AG04450 (cell line): ENCODE measurements around the gene NAV1. TPM values are rescaled to one million over a fixed set of nuclear protein-coding genes. Genes with fewer than 3 reads are reported as not detected.
A peak's percentile ranks its signal among the peaks of the same experiment; 100 is the strongest.

Experiments
- CTCF ChIA-PET: fragments of 300-600, 350-600 bp; formaldehyde crosslinking; extraction: SDS; loops from one replicate; lab custom pipeline; 2022; ENCODE audit warnings: antibody characterized with exemption, inconsistent platforms; lab: Charles Lee
- POLR2A ChIA-PET: fragments of 350-600 bp; formaldehyde crosslinking; extraction: SDS; loops from one replicate; lab custom pipeline; 2021; ENCODE audit warnings: antibody characterized with exemption, inconsistent platforms; lab: Yijun Ruan, JAX
- DNase-seq: peaks from one replicate; pipeline ENCODE4 v3.0.0-alpha.2; 2011; ENCODE audit warnings: low read depth, low spot score
- H3K27ac ChIP-seq: one replicate; pipeline ENCODE4 v1.5.1; 2012; ENCODE audit warnings: low read depth, low read length, control low read depth
- H3K27me3 ChIP-seq: one replicate; pipeline ENCODE4 v1.6.0; 2012; ENCODE audit warnings: low read length; ENCODE audit not compliant: control insufficient read depth, insufficient read depth
- H3K4me3 ChIP-seq: 2 replicates; pipeline ENCODE4 v1.5.1; 2011; ENCODE audit warnings: mild to moderate bottlenecking, low read depth, low read length, control low read depth
- H3K9me3 ChIP-seq: 2 replicates; pipeline ENCODE4 v1.5.1; 2012; ENCODE audit warnings: low read length; ENCODE audit not compliant: control insufficient read depth, insufficient read depth
- polyA minus RNA-seq: library from RNA; depleted of rRNA, polyadenylated mRNA; stranded (reverse); fragments of >200 nt; gene quantifications from 2 replicates; pipeline ENCODE4 v1.2.3, GENCODE V29; 2011; rRNA and poly(A)+ RNA removed
- polyA plus RNA-seq: library from polyadenylated mRNA; depleted of rRNA; stranded (reverse); fragments of >200 nt; gene quantifications from 2 replicates; pipeline ENCODE4 v1.2.3, GENCODE V29; 2011; rRNA removed
- TF ChIP-seq, protein P1 (sequence below): IDR thresholded peaks from 2 replicates; pipeline ENCODE4 v1.5.1; 2011; ENCODE audit warnings: low read depth, low read length, control low read depth, inconsistent platforms

The NAV1 gene, protein sequence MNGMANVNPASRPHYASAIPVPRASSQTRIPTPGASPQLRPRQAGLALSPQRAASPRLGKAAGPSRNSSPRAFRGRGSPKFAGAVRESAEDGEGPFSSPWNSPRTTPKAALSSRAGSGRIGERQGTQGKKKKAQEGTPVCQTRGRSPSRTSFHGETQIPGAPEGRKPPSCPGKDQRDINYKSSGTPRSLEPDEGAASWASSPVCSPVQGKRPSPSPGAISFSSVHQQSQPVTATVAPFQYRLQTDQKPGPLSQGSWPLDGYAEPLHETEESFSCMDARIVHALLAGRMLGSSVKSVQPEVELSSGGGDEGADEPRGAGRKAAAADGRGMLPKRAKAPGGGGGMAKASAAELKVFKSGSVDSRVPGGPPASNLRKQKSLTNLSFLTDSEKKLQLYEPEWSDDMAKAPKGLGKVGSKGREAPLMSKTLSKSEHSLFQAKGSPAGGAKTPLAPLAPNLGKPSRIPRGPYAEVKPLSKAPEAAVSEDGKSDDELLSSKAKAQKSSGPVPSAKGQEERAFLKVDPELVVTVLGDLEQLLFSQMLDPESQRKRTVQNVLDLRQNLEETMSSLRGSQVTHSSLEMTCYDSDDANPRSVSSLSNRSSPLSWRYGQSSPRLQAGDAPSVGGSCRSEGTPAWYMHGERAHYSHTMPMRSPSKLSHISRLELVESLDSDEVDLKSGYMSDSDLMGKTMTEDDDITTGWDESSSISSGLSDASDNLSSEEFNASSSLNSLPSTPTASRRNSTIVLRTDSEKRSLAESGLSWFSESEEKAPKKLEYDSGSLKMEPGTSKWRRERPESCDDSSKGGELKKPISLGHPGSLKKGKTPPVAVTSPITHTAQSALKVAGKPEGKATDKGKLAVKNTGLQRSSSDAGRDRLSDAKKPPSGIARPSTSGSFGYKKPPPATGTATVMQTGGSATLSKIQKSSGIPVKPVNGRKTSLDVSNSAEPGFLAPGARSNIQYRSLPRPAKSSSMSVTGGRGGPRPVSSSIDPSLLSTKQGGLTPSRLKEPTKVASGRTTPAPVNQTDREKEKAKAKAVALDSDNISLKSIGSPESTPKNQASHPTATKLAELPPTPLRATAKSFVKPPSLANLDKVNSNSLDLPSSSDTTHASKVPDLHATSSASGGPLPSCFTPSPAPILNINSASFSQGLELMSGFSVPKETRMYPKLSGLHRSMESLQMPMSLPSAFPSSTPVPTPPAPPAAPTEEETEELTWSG (N-terminal part only)
- polyA plus RNA-seq (17.5 and 23.0 TPM in 2 replicates), polyA minus RNA-seq (44.0 and 55.7 TPM in 2 replicates)

DNA sequence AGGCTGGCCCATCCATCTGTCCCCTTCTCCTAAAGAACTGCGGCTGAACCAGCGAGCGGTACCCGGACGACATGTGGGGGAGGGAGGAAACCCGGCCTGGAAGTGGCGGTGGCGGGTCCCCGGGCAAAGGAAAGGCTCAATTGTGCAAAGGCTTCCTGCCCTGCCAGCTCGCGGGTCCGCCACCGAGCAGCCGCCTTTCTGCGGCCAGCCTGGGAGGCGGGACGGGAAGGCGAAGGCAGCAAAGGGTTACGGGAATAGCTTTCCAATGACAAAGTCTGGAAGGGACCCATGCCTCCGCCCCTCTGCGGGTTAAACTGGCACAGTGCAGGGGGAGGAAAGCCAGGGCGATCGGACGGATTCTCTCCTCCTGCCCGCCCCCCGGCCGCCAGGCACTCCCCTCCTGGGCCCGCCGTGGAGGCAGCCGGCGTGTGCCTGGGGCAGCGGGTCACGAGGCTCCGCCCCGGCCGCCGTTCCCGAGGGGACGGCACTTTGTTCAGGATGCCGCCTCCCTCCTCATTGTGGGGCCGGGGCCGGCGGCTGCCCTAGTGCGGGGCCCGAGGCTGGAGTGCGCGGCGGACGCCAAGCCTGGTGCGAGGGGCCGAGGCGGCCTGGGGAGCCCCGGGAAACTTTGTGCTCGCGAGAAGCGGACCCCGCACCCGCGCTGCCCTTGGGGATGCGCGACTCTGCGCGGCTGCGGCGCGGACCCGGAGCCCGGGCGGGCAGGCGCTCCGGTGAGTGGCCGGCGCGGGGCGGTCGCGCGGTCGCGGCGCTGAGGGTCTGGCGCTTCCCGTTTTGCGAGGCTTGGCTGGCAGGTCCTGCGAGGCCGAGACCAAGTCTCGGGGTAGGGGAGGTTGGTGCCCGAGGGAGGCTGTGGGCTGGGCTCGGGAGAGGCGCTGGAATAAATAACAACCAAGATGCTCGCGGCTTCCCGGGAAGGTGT, at the start of gene NAV1:
Gene NAV1, plus strand, starts transcription at position 516 of the 940 bp plus-strand sequence. CDS start 83,758 bp downstream, outside the sequence.
- Histone ChIP-seq H3K27ac (peak within 1 kb of the TSS; percentile 79), H3K9me3 (no peaks in the 10 kb centered on the region), H3K4me3 (peak within 1 kb of the TSS; percentile 77), H3K27me3 (no peaks in the 10 kb centered on the region)
- ChIA-PET POLR2A (interaction anchor here (0.8 to 0.9 kb wide), 2 partner anchors 15 to 118 kb away, joined by 3 read pairs; no protein-coding TSS in a partner anchor), CTCF (interaction anchor here (0.6 to 1.7 kb wide), 2 partner anchors 254 to 344 kb away, joined by 4 to 6 read pairs; no protein-coding TSS in a partner anchor)
- TF ChIP-seq, protein P1, sequence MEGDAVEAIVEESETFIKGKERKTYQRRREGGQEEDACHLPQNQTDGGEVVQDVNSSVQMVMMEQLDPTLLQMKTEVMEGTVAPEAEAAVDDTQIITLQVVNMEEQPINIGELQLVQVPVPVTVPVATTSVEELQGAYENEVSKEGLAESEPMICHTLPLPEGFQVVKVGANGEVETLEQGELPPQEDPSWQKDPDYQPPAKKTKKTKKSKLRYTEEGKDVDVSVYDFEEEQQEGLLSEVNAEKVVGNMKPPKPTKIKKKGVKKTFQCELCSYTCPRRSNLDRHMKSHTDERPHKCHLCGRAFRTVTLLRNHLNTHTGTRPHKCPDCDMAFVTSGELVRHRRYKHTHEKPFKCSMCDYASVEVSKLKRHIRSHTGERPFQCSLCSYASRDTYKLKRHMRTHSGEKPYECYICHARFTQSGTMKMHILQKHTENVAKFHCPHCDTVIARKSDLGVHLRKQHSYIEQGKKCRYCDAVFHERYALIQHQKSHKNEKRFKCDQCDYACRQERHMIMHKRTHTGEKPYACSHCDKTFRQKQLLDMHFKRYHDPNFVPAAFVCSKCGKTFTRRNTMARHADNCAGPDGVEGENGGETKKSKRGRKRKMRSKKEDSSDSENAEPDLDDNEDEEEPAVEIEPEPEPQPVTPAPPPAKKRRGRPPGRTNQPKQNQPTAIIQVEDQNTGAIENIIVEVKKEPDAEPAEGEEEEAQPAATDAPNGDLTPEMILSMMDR = no peak
- no peak for DNase-seq

DNA sequence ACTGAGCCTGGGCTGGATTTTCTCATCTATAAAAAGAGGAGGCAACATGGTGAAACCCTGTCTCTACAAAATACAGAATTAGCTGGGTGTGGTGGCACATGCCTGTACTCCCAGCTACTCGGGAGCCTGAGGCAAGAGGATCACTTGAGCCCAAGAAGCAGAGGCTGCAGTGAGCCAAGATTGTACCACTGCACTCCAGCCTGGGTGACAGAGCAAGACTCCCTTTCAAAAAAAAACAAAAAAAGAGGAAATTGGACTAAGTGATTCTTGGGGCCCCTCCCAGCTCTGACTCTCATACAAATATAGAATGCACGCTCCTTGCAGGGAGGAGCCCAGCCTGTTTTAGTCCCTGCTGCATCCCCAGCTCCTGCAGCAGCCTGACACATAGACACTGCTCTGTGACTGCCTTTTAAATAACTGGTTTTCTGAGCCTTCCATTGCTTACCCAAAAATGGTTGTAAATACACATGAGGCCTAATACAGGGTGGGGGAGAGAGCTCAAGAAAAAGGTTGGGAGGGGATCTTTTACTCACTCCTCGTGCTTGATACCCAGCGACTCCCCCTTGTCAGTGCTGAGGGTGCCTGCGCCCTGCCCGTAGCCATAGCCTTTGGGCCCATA, 49.2 kb upstream of the NAV1 start:
- no peak for DNase-seq
- no peaks in the 10 kb centered on the region for H3K9me3 ChIP-seq
- H3K4me3 ChIP-seq = no peak overlapping the region
- TF ChIP-seq, protein P1 = no peak
- POLR2A ChIA-PET = interaction anchor here (0.6 to 7.4 kb wide), 3 partner anchors 11 to 339 kb away, joined by 4 to 66 read pairs (median 4); partner anchors contain the start of gene IPO9
- CTCF ChIA-PET = interaction anchor here (13.3 kb wide), 1 partner anchor 22 kb away, joined by 307 read pairs; no protein-coding TSS in a partner anchor
- H3K27me3 ChIP-seq = no peaks in the 10 kb centered on the region
- peak overlapping the region; percentile 80 for H3K27ac ChIP-seq

DNA sequence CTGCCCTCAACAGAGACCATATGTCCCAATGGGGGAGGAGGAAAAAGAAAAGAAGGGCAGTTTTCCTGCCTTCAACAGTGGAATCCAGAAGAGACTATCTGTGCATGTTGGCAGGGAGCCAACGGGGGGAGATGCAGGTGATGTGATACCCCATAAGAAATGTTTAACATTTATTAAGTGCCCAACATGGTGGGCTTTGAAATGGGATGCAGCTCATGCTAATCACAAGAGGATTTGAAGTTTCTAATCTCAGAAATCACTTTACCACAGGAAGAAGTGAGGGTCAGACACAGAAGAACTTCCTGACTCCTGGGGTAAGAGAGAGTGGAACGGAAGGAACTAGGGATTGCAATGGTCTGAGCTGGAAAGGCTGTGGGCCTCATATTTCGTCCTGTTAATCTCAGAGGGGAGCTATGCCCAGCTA, 48.2 kb upstream of the NAV1 start:
- Histone ChIP-seq H3K9me3 (no peaks in the 10 kb centered on the region), H3K27me3 (no peaks in the 10 kb centered on the region), H3K4me3 (no peak overlapping the region), H3K27ac (peak overlapping the region; percentile 61)
- DNase-seq = no peak
- ChIA-PET CTCF (interaction anchor here (0.9 to 13.3 kb wide), 4 partner anchors 9 to 43 kb away, joined by 3 to 307 read pairs (median 6); no protein-coding TSS in a partner anchor), POLR2A (interaction anchor here (1.2 to 7.4 kb wide), 3 partner anchors 10 to 17 kb away, joined by 3 to 66 read pairs (median 8); partner anchors contain the start of gene CSRP1)
- TF ChIP-seq, protein P1 = no peak
